WTC11 (cell line): ENCODE results near the gene SPOCD1.

Source experiments
- EMX1 ChIP-seq: fragments of 250-450 bp; sonication (Bioruptor Pico); IDR thresholded peaks from 2 replicates; pipeline ENCODE4 v1.8.0; 2021; ENCODE audit warnings: mild to moderate bottlenecking
- KAT7 ChIP-seq: sonication (generic); formaldehyde crosslinking; IDR thresholded peaks from 2 replicates; pipeline ENCODE4 v1.8.1; 2023; ENCODE audit warnings: missing genetic modification reagents, mild to moderate bottlenecking, borderline replicate concordance
- TCF7 ChIP-seq: sonication (generic); formaldehyde crosslinking; IDR thresholded peaks from 2 replicates; pipeline ENCODE4 v1.8.0; 2022; ENCODE audit warnings: mild to moderate bottlenecking, low read depth, missing genetic modification reagents, moderate library complexity
- ZNF416 ChIP-seq: fragments of 250-450 bp; sonication (Bioruptor Pico); IDR thresholded peaks from 2 replicates; pipeline ENCODE4 v1.9.0; 2021; ENCODE audit warnings: mild to moderate bottlenecking, inconsistent platforms
- TF ChIP-seq, protein P1 (sequence below): sonication (generic); formaldehyde crosslinking; IDR thresholded peaks from 2 replicates; pipeline ENCODE4 v1.8.0; 2022; ENCODE audit warnings: mild to moderate bottlenecking, missing genetic modification reagents
- TF ChIP-seq, protein P2 (sequence below): fragments of 200-600 bp; IDR thresholded peaks from 2 replicates; pipeline ENCODE4 v1.8.0; 2022; ENCODE audit warnings: antibody characterized with exemption
- TF ChIP-seq, protein P3 (sequence below): sonication (generic); formaldehyde crosslinking; IDR thresholded peaks from 2 replicates; pipeline ENCODE4 v1.8.0; 2022; ENCODE audit warnings: mild to moderate bottlenecking, missing genetic modification reagents
- TF ChIP-seq, protein P4 (sequence below): sonication (generic); formaldehyde crosslinking; IDR thresholded peaks from 2 replicates; pipeline ENCODE4 v1.8.1; 2023; ENCODE audit warnings: mild to moderate bottlenecking, missing genetic modification reagents, moderate library complexity

DNA sequence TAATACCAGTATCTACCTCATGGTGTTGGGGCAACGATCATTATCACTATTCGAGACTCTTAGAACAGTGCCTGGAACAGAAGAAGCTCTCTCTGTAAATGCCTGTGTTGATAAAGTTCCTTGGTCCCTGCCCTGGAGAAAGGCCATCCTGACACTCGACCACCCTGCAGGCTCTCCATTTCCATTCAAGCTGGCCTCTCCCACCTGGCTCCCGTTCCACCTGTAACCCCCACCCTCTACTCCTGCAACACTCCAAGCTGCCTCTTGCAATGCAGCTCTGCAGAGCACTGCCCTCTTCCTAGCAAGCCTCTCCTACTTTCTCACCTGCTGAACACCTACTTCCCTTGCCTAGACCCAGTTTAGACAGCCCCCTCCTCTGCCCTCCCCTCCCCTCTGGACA, 6.1 kb downstream of the SPOCD1 start:
- no peak for TF ChIP-seq TCF7 (CRISPR knock-in tag)
- TF ChIP-seq, protein P1, sequence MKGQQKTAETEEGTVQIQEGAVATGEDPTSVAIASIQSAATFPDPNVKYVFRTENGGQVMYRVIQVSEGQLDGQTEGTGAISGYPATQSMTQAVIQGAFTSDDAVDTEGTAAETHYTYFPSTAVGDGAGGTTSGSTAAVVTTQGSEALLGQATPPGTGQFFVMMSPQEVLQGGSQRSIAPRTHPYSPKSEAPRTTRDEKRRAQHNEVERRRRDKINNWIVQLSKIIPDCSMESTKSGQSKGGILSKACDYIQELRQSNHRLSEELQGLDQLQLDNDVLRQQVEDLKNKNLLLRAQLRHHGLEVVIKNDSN = no peak
- TF ChIP-seq, protein P2, sequence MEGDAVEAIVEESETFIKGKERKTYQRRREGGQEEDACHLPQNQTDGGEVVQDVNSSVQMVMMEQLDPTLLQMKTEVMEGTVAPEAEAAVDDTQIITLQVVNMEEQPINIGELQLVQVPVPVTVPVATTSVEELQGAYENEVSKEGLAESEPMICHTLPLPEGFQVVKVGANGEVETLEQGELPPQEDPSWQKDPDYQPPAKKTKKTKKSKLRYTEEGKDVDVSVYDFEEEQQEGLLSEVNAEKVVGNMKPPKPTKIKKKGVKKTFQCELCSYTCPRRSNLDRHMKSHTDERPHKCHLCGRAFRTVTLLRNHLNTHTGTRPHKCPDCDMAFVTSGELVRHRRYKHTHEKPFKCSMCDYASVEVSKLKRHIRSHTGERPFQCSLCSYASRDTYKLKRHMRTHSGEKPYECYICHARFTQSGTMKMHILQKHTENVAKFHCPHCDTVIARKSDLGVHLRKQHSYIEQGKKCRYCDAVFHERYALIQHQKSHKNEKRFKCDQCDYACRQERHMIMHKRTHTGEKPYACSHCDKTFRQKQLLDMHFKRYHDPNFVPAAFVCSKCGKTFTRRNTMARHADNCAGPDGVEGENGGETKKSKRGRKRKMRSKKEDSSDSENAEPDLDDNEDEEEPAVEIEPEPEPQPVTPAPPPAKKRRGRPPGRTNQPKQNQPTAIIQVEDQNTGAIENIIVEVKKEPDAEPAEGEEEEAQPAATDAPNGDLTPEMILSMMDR = no peak
- TF ChIP-seq, protein P3, sequence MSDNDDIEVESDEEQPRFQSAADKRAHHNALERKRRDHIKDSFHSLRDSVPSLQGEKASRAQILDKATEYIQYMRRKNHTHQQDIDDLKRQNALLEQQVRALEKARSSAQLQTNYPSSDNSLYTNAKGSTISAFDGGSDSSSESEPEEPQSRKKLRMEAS (CRISPR knock-in tag) = no peak
- no peak for TF ChIP-seq KAT7
- no peak for TF ChIP-seq ZNF416 (CRISPR knock-in tag)
- TF ChIP-seq, protein P4, sequence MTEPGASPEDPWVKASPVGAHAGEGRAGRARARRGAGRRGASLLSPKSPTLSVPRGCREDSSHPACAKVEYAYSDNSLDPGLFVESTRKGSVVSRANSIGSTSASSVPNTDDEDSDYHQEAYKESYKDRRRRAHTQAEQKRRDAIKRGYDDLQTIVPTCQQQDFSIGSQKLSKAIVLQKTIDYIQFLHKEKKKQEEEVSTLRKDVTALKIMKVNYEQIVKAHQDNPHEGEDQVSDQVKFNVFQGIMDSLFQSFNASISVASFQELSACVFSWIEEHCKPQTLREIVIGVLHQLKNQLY (CRISPR knock-in tag) = no peak
- no peak for TF ChIP-seq EMX1 (CRISPR knock-in tag)
